HG03135 (cell line): ENCODE data around the gene CDC42BPB.
"Not testable (repeated sequence)": the region's sequence is repeated elsewhere in the genome, so short reads cannot be mapped to it uniquely, and the experiment has no call there.

Source experiments
- ATAC-seq: cut with Tn5 transposase; IDR thresholded peaks from one replicate; pipeline ENCODE4 v1.9.1; 2021; ENCODE audit warnings: mild to moderate bottlenecking, moderate library complexity; ENCODE audit not compliant: unreplicated experiment

The CDC42BPB gene

DNA sequence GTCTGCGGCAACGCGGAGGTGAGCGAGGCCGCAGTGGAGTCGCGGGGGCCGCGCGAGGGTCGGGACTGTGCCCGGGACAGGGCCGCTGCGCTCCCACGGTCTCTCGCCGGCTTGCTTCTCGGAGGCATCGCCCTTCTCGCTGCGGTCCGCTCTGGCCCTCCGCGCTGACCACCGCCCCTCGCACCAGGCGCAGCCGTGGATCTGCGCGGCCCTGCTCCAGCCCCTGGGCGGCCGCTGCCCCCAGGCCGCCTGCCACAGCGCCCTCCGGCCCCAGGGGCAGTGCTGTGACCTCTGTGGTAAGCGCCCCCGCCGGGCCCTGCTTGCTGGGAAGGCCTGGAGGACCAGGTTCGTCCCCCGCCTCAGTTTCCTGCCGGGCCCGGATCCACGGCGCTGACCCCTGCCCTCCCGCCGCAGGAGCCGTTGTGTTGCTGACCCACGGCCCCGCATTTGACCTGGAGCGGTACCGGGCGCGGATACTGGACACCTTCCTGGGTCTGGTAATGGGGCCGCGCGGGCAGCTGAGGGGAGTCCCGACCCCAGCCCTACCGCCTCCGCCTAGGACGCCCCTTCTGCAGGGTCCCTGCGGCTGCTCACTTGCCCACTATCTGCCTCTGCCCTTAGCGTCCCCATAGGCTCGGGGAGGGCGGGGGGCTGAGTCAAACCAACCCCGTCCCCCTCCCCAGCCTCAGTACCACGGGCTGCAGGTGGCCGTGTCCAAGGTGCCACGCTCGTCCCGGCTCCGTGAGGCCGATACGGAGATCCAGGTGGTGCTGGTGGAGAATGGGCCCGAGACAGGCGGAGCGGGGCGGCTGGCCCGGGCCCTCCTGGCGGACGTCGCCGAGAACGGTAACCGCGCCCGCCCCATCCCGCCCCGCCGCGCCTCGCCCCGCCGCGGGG, 127.9 kb downstream of the CDC42BPB start:
- no peak for ATAC-seq

DNA sequence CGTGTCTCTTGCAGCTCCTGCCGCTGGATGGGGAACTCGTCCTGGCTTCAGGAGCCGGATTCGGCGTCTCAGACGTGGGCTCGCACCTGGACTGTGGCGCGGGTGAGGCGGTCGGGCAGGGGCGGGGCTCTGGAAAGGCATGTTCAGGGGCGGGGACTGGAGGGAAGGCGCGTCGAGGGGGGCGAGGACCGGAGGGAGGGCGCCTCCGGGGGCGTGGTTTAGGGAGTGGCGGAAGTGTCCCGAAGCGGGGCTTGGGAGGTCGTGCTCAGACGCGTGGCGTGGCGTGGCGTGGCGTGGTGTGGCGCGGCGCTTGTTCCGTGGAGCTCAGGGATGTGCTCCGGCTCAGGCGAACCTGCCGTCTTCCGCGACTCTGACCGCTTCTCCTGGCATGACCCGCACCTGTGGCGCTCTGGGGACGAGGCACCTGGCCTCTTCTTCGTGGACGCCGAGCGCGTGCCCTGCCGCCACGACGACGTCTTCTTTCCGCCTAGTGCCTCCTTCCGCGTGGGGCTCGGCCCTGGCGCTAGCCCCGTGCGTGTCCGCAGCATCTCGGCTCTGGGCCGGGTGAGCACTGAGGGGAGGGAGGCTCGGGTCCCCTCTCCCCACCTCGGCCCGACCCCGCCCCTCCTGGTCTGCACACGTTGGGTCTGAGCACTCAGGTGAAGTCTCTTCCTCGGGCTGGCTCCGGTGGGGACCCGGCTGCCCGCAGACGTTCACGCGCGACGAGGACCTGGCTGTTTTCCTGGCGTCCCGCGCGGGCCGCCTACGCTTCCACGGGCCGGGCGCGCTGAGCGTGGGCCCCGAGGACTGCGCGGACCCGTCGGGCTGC, 128.7 kb downstream of the CDC42BPB start:
- peak; percentile 61 for ATAC-seq

DNA sequence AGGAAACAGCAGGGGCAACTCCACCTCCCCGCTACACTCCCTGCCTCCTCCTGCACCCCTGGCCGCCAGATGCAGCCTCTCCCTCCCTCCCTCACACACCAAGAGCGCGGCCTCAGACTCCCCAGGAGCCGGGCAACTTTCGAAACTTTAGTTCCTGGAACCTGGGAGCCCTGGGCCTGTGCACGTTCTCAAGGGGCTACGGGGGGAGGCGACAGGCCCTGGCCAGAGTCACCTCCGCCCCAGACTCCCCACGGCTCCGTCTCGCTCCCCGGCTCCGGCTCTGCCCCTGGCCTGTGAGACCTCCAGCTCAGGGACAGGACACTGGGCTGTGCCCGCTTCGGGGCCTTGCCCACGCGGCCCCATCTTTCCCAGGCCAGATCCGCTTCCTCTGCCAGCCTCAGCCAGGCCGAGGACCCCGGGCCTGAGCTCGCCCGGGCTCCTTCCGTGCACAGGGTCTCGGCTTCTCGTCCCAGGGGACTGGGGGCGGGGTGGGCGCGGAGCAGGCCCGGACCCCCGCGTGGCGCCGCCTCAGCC, 129.4 kb downstream of the CDC42BPB start:
- no peak for ATAC-seq

DNA sequence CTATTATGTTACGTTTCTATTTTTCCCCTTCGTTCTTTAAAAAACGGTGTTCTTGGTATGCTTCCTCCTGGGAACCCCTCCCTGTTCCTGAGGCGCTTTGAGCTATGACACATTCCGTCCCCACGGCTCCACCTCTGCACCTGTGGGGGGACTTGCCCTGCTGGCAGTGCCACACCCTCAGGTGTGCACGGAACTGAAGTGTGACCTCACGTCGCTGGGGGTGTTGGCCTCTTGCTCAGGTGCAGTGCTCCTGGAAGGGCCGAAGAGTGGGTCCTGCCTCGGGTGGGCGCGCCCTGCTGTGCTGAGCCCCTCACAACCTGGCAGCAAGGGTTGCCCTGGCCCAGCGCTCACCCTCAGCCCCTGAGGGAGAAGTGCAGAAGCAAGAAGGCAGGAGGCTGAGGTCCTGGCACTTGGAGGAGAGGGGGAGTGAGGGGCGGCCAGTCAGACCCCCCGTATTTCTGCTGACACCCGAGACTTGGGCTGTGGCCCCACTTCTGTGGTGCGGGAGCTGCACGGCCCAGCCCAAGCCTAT, 129.9 kb downstream of the CDC42BPB start:
- no peak for ATAC-seq

DNA sequence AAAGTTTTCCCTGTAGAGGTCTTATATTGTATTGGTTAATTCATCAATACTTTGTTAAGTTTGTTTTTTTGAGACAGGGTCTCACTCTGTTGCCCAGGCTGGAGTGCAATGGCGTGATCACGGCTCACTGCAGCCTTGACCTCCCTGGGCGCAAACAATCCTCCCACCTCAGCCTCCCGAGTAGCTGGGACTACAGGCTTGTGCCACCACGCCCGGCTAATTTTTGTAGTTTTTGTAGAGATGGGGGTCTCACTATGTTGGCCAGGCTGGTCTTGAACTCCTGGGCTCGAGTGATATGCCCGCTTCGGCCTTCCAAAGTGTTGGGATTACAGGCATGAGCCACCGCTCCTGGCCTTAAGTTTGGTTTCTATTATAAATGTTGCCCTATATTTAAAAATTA, 130.5 kb downstream of the CDC42BPB start:
- not testable (repeated sequence) for ATAC-seq

DNA sequence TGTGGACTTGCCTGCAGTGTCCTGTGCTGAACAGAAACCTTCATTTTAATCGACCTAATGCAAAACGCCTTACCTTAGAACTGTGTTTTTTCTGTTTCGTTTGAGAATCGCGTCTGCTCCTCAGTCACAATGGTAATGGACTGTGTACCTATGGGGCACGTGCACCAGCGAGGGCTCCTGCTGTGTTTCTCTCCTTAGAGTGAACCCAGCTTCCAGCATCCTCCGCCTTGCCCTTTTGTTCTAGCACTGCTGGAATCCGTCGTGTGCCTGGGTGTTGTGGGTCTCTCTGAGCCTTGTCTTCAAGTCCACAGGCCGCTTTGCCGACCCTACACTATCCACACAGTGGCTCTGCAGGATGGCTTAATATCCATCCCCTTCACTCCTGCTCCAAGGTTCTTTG, 131.2 kb downstream of the CDC42BPB start:
- no peak for ATAC-seq

DNA sequence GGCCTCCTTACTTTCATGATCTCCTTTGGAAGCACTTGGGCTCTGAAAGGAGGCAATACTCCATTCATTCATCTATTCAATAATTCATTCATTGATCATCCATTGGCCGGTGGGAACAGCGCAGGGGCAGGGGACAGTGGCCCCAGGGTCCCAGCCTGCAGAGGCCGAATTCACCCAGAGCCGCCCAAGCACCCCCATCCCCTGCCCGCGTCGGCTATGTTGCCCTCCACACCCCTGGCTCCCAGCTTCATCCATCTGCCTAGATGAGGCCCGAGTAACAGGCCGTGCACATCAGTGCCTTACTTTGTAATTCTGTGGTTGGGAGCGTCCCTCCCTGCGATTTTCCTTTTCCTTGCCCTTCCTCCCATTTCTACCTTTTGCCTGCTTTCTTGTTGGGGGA, 131.7 kb downstream of the CDC42BPB start:
- ATAC-seq: no peak

DNA sequence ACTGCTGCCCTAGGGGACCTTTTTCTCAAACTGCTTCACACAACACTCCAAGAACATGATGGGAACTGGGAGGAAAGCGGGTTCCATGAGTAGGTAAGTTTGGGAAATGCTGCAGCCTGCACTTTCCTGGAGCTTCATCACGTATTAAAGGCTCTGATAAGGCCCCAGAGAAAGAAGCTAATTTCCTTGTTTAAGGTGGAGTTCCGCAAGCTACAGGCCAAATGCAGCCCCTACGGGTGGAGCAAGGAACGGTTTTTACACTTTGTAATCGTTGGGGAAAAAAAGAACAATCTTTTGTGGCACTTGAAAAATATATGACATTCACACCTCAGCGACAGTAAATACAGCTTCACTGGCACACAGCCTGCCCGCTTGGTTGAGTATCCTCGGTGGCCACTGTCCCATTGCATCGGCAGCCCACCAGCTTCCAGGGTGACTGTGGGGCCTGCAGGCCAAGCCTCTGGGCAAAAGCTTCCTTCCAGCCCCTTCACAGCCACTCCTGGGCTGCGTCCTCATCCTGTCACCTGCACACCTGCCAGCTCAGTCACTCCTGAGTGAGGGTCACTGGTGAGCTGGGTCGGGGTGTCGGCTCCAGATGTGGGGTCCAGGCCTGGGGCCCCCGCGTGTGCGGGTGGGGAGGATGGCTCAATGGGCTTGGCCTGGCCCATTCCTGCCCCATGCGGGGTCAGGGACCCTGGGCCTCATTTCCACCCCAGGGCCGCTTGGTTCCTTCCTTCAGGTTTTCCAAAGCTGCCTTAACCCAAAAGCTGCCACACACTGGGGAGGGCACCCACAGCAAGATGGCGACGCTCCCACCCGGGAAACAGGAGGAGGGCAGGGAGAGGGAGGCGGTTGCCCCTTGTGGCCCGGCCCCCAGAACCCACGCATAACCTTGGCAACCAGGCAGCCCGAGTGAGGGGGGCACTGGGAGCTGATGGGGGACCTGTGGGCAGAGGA, 132.4 kb downstream of the CDC42BPB start:
- ATAC-seq: no peak

DNA sequence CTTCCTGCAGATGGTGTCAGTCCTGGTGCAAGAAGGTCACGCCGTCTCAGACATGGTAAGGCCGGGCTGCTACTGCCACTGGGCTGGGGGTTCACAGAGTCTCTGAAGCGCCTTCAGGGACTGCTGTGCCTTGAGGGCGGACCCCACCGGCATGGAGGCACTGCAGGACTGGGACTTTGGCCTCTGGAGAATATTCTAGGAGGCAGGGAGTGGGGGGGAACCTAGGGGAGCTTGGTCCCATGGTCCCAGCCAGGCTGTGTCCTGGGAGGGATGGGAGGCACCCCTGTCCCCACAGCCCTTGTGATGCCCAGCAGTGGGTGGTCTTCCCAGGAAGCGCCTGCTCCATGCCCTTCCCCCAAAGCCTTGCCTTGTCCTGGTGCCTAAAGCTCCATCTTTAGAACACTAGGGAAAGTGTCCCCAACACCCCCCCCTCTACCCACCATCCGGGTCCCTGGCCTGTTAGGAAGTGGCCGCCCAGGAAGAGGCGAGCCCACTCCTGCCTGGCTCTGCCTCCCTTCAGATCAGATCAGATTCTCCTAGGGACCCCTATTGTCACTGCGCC, 133.3 kb downstream of the CDC42BPB start:
- ATAC-seq: no peak

DNA sequence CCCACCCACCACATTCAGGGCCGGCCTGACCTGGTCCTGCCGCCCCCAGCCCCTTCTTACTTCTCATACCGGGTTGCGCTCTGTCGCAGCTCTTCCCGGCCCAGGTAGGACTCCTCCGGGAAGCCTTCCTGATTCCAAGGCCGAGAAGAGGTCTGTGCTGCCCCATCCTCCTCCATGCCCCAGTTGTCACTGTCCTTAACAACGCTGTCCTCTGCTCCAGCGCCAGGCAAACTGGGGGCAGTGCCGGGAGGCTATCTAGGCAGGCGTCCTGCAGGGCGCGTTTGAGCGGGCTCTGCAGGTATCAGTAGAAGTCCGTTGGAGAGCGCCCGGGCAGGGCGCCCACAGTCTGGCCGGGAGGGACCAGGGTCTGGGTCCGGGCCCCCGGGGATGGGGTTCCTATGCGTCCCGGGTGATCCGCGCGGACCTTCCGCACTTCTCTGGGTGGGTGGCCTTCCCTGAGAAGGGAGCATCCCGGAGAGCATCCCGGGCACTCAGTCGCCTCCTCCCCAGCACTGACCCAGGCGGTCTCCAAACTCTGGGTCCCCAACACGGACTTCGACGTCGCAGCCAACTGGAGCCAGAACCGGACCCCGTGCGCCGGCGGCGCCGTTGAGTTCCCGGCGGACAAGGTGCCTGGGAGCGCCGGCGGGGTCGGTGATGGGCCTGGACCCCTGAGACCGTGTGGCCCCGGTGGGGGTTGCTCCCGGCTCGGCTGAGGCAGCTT, 134.0 kb downstream of the CDC42BPB start:
- ATAC-seq: no peak

DNA sequence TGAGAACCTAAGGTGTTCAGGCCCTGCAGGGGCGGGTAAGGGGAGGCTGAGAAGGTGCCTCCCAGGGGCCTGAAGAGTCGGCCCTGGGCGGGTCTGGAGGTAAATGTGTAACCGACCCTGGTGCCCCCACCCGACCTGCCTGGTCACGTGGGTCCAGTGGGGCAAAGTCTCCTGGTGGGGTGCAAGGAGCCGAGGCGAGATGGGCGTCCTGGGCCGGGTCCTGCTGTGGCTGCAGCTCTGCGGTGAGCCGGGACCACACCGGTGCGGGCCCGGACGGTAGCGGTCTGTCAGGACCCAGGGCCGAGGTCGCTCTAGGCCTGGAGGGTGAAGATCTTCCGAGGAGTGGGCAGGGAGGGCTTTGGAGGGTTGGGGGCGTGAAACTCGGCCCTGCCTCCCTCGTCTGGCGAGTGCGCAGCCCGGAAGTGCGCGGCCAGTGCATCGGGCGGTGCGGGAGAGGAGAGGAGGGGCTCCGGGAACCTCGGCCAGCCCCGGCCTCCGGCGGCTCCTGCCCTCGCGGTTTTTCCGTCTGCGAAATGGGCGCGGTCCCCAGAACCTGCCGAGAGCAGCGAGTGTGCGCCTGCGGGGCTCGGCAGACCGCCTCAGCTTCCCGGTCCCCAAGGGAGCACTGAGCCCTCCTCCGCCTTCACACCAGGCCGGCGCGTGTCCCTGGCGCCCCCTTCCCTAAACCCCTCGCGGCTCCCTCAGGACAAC, 134.7 kb downstream of the CDC42BPB start, which contains the start of gene AMN:
AMN (plus strand) TSS at position 174 of the 711 bp plus-strand sequence; CDS start at position 200, 26 bp downstream.
- no peak for ATAC-seq

DNA sequence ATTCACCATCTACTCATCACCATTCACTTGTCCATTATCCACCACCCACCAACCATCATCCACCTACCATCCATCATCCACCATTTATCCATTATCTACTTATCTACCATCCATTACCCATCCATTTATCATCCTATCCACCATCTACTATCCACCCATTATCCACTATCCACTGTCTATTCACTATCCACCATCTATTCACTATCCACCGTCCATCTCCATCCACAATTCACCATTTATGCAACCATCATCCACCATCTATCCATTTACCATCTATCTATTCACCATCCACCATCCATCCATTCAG, 136.4 kb downstream of the CDC42BPB start:
- ATAC-seq: no peak

DNA sequence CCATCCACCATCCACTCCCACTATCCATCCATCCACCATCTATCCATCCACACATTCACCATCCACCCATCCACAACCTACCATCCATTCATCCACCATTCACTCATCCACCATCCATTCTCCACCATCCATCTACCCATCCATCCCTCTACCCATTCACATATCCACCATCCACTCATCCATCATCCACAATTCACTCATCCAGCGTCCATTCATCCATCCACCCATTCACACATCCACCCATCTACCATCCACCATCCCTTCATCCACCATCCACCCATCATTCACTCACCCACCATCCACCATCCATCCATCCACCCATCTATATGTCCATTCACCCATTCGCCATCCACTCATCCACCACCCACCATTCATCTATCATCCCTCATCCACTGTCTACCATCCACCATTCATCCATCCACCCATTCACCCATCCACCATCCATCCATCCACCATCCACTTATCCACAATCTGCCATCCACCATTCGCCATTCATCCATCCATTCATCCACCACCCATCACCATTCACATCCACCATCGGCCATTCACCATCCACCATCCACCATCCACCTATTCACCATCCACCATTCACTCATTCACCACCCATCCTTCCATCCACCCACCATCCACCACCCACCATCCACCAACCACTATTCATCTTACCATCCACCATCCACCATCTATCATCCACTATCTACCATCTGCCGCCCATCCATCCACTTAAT, 136.9 kb downstream of the CDC42BPB start:
- ATAC-seq: no peak

DNA sequence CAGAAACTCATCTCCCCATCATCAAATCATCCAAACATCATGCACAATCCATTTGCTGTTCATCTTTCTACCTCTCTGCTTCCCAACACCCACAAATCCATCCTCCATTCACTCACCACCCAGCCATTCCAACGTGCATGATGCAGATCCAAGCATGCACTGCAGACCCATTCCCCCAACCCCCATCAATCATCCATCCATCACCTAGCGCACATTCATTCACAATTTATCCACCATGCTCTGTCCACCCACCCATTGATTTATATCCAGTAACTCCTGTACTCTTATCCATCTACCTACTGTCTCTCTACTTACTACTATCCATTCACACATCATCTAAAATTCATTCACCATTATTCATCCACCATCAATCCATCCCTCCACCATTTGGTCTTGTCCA, 138.9 kb downstream of the CDC42BPB start:
- no peak for ATAC-seq

DNA sequence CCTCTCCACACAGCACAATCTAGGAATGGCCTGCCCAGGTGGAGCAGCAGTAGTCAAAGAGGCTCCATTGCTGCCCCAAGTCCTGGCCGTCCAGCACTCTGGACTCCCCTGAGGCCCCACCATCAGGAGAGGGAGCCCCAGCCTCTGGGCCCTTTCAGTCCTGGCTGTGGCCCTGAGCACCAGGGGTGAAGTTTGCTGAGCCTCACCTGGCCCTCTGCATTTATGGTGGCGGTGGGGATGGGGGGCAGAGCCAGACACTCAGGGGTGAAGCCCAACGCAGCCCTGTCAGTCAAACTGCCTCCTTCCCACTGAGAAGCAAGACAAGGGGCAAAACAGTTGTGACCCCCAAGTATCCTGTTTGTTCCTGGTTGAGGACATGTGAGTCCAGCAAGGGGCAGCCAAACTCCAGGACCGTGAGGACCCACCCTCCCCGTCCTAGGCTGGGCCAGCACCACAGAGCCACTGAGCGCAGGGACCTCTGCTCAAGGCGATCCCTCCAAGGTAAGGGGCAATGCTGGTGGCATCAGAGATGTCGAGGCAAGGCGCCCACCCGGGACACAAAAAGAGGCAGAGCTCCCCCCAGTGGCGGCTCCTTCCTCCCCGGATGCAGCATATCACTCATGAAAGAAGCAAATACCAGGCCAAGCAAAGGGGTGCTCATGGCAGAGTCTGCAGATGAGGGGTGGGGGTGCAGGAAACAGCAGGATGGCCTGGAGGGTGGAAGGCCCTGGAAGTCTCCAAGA, 139.7 kb downstream of the CDC42BPB start:
- ATAC-seq: no peak

DNA sequence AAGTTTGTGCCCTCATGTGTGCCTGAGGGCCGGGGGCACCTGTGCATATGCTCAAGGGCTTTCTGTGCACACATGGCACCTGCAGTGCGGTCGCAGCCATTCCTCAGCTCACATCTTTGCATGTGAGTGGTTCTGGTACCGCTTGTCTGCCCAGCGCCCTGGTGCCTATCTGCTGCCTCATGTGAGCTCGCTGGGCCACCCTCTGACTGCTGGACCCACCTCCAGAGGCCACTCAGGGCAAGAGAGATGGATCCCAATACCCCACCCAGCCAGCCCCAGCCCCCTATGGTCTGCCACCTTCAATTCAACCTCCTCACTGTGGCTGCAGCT, 140.3 kb downstream of the CDC42BPB start:
- no peak for ATAC-seq

DNA sequence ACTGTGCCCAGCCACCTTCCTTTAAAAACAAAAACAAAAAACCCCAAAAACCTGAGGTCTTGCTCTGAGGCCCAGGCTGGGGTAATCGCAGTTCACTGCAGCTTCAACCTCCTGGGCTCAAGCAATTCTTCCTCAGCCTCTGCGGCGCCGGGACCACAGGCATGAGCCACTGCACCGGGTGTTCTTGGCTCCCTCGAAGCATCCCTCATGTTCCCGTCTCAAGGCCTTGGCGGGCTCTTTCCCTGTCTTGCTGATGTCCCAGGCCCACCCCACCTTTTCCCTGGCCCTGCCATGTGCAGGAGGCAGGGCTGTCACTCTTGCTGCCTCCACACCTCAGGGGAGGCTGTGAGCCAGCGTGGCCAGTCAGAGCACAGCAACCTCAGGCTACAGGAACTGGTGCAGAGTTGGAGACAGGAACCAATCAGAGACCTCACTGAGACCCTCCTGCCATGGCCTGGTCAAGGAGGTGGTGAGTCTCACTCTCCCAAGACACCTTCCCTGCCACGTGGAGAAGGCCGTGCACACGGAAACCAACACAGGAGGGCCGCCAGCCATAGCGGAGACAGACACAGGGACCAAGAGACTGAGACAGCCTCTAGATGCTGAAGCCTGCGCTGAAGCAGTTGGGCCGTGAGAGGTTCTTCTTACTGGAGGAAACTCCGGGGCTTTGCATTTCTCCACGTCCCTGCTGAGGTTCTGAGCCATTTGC, 140.8 kb downstream of the CDC42BPB start:
- no peak for ATAC-seq
